ENCODE data around the gene ACAP3.

ACAP3 gene

DNA sequence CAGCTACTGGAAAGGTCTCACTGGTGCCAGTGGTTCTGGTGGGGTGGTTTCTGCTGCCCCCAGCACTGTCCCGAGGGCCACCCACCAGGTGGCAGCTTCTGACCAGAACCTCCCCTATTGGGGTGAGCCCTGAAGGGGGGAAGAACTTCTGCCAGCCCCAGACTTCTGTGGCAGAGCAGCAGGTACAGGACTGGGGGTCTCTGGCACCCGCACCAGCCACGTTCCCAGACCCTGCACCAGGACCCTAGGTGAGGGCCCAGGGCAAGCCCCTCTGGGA, 2.3 kb upstream of the ACAP3 start:
- TF ChIP-seq POLR2A (IDR thresholded peaks at IDR 0.05; ENCODE audit: low read depth, low read length) (no peak), POLR2AphosphoS5 (IDR thresholded peaks at IDR 0.05; ENCODE audit: low read depth, low read length) (0 out of 2 replicates have a peak, but pooled peaks have one; percentile 6), PAX5 (IDR thresholded peaks at IDR 0.05; ENCODE audit: insufficient read depth, low read length, severe bottlenecking) (no peak), SPI1 (IDR thresholded peaks at IDR 0.05; ENCODE audit: low read depth, low read length) (no peak), TAF1 (IDR thresholded peaks at IDR 0.05; ENCODE audit: low read depth, low read length) (no peak), POU2F2 (IDR thresholded peaks at IDR 0.05; ENCODE audit: low read depth, low read length) (no peak)
- DNase-seq (ENCODE audit: insufficient read length, low spot score), result no peak
- FAIRE-seq, result no peak

DNA sequence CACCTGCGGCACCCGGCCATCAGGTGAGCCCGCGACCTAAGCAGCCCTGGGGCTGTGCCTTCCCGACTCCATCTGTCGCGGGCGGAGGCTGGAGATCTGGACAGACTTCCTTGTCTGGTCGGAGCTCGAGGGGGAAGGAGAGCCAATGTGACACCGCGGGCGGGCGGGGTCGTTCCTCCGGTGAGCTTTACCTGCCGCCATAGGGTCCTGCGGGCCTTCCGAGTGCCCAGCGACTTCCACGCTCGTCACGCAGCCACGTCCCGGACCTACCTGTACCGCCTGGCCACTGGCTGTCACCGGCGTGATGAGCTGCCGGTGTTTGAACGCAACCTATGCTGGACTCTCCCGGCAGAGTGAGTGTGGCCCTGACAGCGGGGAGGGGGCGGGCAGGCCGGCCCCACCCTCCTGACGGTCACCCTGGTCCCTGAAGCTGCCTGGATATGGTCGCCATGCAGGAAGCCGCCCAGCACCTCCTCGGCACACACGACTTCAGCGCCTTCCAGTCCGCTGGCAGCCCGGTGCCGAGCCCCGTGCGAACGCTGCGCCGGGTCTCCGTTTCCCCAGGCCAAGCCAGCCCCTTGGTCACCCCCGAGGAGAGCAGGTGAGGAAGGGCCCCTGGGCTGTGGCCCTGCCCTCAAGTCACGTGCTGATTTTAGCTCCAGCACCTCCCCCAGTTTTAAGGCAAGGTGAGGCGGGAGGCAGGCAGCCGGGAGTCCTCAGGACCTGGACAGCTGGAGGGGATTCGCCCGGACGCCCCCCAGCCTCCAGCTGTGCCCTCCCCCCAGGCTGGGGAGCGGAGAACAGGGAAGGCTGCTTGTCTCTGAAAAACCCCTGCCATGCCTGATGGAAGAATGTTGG, 1.8 kb upstream of the ACAP3 start:
- TF ChIP-seq POLR2AphosphoS5 (IDR thresholded peaks at IDR 0.05; ENCODE audit: low read depth, low read length), result peak; percentile 8; the same call in 1 of the 2 replicates
- no peak for TF ChIP-seq POLR2A (IDR thresholded peaks at IDR 0.05; ENCODE audit: low read depth, low read length)
- TF ChIP-seq SPI1 (IDR thresholded peaks at IDR 0.05; ENCODE audit: low read depth, low read length), result no peak
- FAIRE-seq (no peak), DNase-seq (ENCODE audit: insufficient read length, low spot score) (no peak)

DNA sequence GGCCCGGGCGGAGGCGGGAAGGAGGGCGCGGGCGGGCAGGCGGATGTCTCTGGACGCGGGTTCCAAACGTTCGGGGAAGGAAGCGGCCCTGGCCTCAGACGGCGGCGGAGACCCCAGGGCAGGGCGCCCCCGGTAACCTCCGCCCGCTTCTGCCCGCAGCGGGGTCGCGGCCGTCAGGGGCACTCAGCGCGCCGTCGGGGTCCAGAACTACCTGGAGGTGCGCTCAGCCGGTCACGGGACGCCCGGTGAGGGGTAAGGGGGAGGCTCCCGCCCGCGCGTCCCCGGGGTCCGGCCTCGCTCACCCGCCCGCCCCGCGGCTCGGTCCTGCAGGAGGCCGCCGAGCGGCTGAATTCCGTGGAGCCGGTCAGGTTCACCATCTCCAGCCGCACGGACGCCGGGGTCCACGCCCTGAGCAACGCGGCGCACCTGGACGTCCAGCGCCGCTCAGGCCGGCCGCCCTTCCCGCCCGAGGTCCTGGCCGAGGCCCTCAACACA, 1.1 kb upstream of the ACAP3 start:
- no peak for TF ChIP-seq PAX5 (IDR thresholded peaks at IDR 0.05; ENCODE audit: insufficient read depth, low read length, severe bottlenecking)
- TF ChIP-seq POU2F2 (IDR thresholded peaks at IDR 0.05; ENCODE audit: low read depth, low read length), result no peak
- no peak for TF ChIP-seq SPI1 (IDR thresholded peaks at IDR 0.05; ENCODE audit: low read depth, low read length)
- no peak for TF ChIP-seq POLR2A (IDR thresholded peaks at IDR 0.05; ENCODE audit: low read depth, low read length)
- no peak for TF ChIP-seq TAF1 (IDR thresholded peaks at IDR 0.05; ENCODE audit: low read depth, low read length)
- no peak for TF ChIP-seq POLR2AphosphoS5 (IDR thresholded peaks at IDR 0.05; ENCODE audit: low read depth, low read length)
- FAIRE-seq (no peak), DNase-seq (ENCODE audit: insufficient read length, low spot score) (no peak)

DNA sequence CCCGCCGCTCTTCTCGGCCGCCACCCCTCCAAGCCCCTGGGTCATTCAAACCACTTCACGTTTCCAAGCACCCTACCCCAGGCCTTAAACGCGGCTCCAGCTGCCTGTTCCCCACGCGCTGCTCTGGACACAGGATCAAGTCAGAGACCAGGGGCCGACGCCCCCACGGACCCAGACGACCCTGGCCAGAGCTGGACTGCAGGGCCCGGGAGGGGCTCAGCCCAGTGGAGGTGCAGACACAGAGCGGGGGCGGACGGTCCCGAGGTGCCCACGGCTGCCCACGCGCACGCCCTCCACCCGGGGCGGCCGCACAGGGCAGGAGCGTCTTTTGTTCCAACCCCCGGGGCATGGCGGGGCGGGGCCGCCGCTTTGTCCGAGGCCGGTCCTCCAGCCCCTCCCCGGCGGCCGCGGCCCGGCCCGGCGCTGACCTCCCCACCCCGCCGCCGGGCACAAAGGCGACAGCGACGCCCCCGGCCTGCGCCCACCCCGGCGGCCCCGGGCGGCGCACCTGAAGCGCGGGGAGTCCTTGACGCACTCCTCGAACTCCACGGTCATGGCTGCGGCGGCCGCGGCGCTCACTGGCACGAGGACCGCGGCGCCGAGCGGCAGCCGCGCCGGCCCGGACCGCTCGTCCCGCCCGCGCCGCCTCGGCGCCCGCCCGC, 338 bp downstream of the ACAP3 start:
- FAIRE-seq, result peak; percentile 59
- DNase-seq (ENCODE audit: insufficient read length, low spot score), result no peak
- TF ChIP-seq SPI1 (IDR thresholded peaks at IDR 0.05; ENCODE audit: low read depth, low read length) (no peak), TAF1 (IDR thresholded peaks at IDR 0.05; ENCODE audit: low read depth, low read length) (no peak), POLR2A (IDR thresholded peaks at IDR 0.05; ENCODE audit: low read depth, low read length) (no peak), POLR2AphosphoS5 (IDR thresholded peaks at IDR 0.05; ENCODE audit: low read depth, low read length) (no peak), PAX5 (IDR thresholded peaks at IDR 0.05; ENCODE audit: insufficient read depth, low read length, severe bottlenecking) (no peak), POU2F2 (IDR thresholded peaks at IDR 0.05; ENCODE audit: low read depth, low read length) (no peak)

DNA sequence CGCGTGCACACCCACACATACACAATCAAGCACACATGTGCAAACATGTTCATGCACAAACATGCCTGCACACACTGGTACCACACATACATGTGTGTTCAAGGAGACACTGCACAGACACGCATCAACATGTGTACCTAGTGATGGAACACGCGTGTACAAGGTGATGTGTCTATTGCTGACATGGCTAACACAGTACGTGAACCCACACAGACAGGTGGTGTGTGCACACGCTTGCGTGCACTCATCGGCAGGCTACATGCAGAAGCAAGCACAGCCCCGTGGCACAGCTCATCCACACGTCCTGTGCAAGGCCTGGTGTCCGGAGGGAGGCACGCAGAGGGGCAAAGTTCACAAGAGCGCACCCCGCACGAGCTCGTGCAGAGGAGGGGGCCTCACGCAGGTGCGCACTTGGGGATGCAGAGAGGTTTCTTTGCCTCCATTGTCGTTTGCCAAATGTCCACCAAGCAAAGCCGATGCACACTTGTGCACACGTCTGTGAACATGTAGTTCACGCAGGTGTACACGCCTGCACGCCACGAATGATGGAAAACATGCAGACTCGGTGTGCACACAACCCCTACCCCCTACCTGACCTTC, 969 bp downstream of the ACAP3 start:
- no peak for DNase-seq (ENCODE audit: insufficient read length, low spot score)
- TF ChIP-seq POLR2AphosphoS5 (IDR thresholded peaks at IDR 0.05; ENCODE audit: low read depth, low read length), result no peak
- no peak for TF ChIP-seq POU2F2 (IDR thresholded peaks at IDR 0.05; ENCODE audit: low read depth, low read length)
- no peak for TF ChIP-seq POLR2A (IDR thresholded peaks at IDR 0.05; ENCODE audit: low read depth, low read length)
- no peak for TF ChIP-seq PAX5 (IDR thresholded peaks at IDR 0.05; ENCODE audit: insufficient read depth, low read length, severe bottlenecking)
- FAIRE-seq, result peak; percentile 95

DNA sequence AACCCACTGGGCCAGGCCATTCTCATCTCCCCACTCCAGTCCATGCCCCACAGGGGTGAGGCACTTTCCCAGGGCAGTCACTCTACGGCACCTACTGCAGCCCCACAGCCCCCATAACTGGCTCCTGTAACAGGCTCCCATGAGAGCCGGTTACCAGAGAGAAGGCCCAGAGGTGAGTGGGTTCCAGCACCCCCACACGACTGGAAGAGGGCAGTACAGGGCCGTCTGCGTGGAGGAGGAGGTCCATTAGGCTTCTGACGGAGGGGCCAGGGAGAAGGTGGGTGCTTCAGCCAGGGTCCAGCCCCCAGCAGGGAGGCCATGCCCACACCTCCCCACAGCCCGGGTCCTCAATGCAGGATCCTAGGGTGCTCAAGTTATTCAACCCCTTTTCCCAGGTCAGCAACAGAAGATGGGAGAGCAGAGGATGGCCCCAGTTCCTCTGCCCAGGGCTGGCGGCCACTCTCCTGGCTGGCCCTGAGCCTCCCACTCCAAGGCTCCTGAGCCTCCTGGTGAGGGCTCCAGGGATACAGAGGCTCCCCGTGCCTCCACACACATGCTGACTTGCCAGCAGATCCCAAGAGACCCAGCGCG, 1.6 kb downstream of the ACAP3 start:
- peak; percentile 31 for FAIRE-seq
- no peak for TF ChIP-seq SPI1 (IDR thresholded peaks at IDR 0.05; ENCODE audit: low read depth, low read length)
- TF ChIP-seq POU2F2 (IDR thresholded peaks at IDR 0.05; ENCODE audit: low read depth, low read length), result no peak
- no peak for TF ChIP-seq POLR2AphosphoS5 (IDR thresholded peaks at IDR 0.05; ENCODE audit: low read depth, low read length)
- no peak for TF ChIP-seq TAF1 (IDR thresholded peaks at IDR 0.05; ENCODE audit: low read depth, low read length)
- no peak for TF ChIP-seq PAX5 (IDR thresholded peaks at IDR 0.05; ENCODE audit: insufficient read depth, low read length, severe bottlenecking)
- no peak for TF ChIP-seq POLR2A (IDR thresholded peaks at IDR 0.05; ENCODE audit: low read depth, low read length)
- no peak for DNase-seq (ENCODE audit: insufficient read length, low spot score)

DNA sequence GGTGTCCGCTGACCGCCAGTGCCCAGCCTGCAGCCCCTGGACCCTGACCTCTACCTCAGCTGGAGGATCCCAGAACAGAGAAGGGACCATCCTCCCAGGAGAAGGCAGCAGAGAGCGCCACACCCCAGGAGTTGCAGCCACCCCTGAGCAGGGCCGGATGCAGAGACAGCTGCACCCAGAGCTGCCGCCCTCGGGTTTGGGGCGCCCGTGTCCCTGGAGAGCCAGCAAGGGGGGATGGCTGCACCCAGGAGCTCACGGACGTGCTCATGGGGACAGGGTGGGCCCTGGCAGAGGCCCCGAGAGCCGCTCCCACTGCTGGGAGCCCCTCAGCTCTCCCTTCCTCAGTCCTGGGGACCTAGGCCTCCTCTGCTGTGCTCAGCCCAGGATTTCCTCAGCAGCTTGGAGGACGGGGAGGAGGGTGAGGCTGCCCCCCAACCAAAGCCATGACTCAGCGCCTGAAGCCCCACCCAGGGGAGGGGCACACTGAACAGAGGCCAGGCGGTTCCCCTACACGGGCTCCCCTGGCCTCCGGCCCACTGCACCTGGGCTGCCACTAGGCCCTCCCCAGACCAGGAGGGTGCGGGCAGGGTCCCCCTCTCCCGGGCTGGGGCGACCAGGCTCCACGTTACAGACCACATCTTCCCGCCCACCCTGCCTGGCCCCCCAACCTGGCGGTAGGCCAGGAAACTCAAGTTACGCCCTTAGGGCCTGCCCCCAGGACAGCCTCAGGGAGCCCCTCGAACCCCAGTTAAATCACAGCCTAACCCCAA, 2.2 kb downstream of the ACAP3 start:
- TF ChIP-seq POU2F2 (IDR thresholded peaks at IDR 0.05; ENCODE audit: low read depth, low read length), result 0 out of 2 replicates have a peak, but pooled peaks have one; percentile 26
- TF ChIP-seq POLR2AphosphoS5 (IDR thresholded peaks at IDR 0.05; ENCODE audit: low read depth, low read length), result no peak
- no peak for TF ChIP-seq SPI1 (IDR thresholded peaks at IDR 0.05; ENCODE audit: low read depth, low read length)
- TF ChIP-seq POLR2A (IDR thresholded peaks at IDR 0.05; ENCODE audit: low read depth, low read length), result no peak
- no peak for TF ChIP-seq PAX5 (IDR thresholded peaks at IDR 0.05; ENCODE audit: insufficient read depth, low read length, severe bottlenecking)
- DNase-seq (ENCODE audit: insufficient read length, low spot score), result peak; percentile 68

DNA sequence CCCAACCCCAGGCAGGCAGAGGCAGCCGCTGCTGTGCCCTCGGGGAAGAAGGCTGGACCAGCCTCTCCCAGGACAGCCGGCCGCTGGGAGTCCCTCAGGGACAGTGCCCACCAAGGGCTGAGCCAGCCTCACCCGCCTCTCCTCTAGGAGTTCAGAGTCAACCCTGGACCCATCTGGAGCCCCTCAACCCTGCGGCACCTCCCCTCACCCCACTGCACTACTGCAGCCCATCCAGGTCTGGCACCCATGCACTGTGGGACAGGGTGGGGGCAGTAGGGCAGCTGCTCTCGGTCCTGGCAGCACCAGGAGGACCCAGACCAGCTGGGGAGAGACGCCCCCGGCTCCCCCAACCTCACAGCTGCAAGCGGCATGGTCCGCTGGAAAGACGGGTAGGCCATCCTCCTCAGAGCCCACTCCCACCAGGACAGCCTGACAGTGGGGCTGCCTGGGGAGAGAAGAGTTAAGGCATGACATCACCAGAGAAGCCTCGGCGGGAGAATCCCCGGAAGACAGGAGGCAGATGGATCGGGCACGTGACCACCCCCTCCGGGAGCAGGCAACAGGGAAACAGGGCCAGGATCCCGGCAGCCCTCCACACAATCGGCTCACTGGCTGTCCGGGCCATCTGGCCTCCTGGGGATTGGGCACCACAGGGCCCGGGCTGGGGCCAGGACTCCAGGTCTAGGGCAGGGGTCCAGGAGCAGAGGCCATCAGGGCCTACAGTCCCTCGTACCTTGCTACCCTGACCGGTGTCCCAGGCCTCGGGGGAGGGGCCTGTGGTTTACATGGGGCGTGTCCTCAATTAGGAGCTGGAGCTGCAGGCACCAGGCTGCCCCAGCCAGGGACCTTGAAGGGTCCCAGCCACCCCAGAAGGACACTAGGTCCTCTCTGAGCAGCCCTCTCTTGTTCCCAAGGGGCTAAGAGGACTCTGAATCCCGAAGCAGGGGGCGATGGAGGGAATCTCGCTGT, 3.1 kb downstream of the ACAP3 start:
- FAIRE-seq, result no peak
- no peak for DNase-seq (ENCODE audit: insufficient read length, low spot score)
- TF ChIP-seq SPI1 (IDR thresholded peaks at IDR 0.05; ENCODE audit: low read depth, low read length) (no peak), POLR2A (IDR thresholded peaks at IDR 0.05; ENCODE audit: low read depth, low read length) (no peak), POLR2AphosphoS5 (IDR thresholded peaks at IDR 0.05; ENCODE audit: low read depth, low read length) (no peak), TAF1 (IDR thresholded peaks at IDR 0.05; ENCODE audit: low read depth, low read length) (no peak), POU2F2 (IDR thresholded peaks at IDR 0.05; ENCODE audit: low read depth, low read length) (no peak), PAX5 (IDR thresholded peaks at IDR 0.05; ENCODE audit: insufficient read depth, low read length, severe bottlenecking) (no peak)

More for the DNA sequence above, 2.2 kb downstream of the ACAP3 start:
- FAIRE-seq, result peak; percentile 84
